GM10248 (cell line): Measurements from ENCODE around the gene CACNA1G.

ENCODE experiments used
- CTCF ChIA-PET: fragments of 300-600 bp; sonication (Branson Sonifier 250); formaldehyde crosslinking; extraction: SDS; loops from one replicate; lab custom pipeline; 2021; ENCODE audit warnings: antibody characterized with exemption; lab: Yijun Ruan, JAX
- POLR2A ChIA-PET: fragments of 350-650 bp; sonication (Branson Sonifier 250); formaldehyde crosslinking; extraction: SDS; loops from one replicate; lab custom pipeline; 2020; ENCODE audit warnings: antibody characterized with exemption; lab: Yijun Ruan, JAX
- DNase-seq: peaks from one replicate; pipeline ENCODE4 v3.0.0; 2012; ENCODE audit errors: extremely low spot score
- CTCF ChIP-seq: IDR thresholded peaks from 2 replicates; pipeline ENCODE4 v1.5.1; 2012; ENCODE audit warnings: mild to moderate bottlenecking, low read depth; ENCODE audit errors: extremely low read depth, missing control alignments, control extremely low read depth

CACNA1G gene

GRCh38 chr17:50608700-50609379 is 48.3 kb downstream of the CACNA1G start:
- no peak for TF ChIP-seq CTCF
- POLR2A ChIA-PET, result no interaction called here
- CTCF ChIA-PET, result interaction anchor here (1.2 to 1.9 kb wide), 3 partner anchors 9 to 23 kb away, joined by 3 to 4 read pairs (median 4); no protein-coding TSS in a partner anchor
- no peak for DNase-seq

GRCh38 chr17:50609380-50610074 is 49.0 kb downstream of the CACNA1G start:
- no peak for TF ChIP-seq CTCF
- POLR2A ChIA-PET, result no interaction called here
- CTCF ChIA-PET, result interaction anchor here (1.2 to 1.6 kb wide), 2 partner anchors 9 to 22 kb away, joined by 3 to 4 read pairs; no protein-coding TSS in a partner anchor
- DNase-seq, result no peak

- no peak for DNase-seq
- TF ChIP-seq CTCF, result no peak
- CTCF ChIA-PET, result interaction anchor here (1.4 kb wide), 1 partner anchor 14 kb away, joined by 4 read pairs; no protein-coding TSS in a partner anchor
- POLR2A ChIA-PET, result no interaction called here
Observed at GRCh38 chr17:50611634-50612033, 51.1 kb downstream of the CACNA1G start.

- DNase-seq, result no peak
- CTCF ChIA-PET, result interaction anchor here (0.9 to 1.4 kb wide), 2 partner anchors 12 to 14 kb away, joined by 3 to 4 read pairs; no protein-coding TSS in a partner anchor
- TF ChIP-seq CTCF, result no peak
- POLR2A ChIA-PET, result no interaction called here
Observed at GRCh38 chr17:50612281-50612680, 51.8 kb downstream of the CACNA1G start.

GRCh38 chr17:50613007-50613992 is 52.8 kb downstream of the CACNA1G start:
- ChIA-PET POLR2A (no interaction called here), CTCF (interaction anchor here (0.9 to 2.5 kb wide), 3 partner anchors 11 to 13 kb away, joined by 3 to 6 read pairs (median 4); no protein-coding TSS in a partner anchor)
- no peak for DNase-seq
- no peak for TF ChIP-seq CTCF
